GM18909 (cell line): ENCODE data around the gene CAPN12.

ENCODE experiments used
- ATAC-seq: cut with Tn5 transposase; IDR thresholded peaks from one replicate; pipeline ENCODE4 v1.9.1; 2021; ENCODE audit warnings: mild to moderate bottlenecking; ENCODE audit not compliant: unreplicated experiment, poor library complexity

CAPN12 gene

GRCh38 chr19:38684078-38684861 is 60.0 kb downstream of the CAPN12 start:
- ATAC-seq: no peak

- ATAC-seq: no peak
Measured at GRCh38 chr19:38683393-38684077, 60.7 kb downstream of the CAPN12 start.

GRCh38 chr19:38682872-38683392 is 61.3 kb downstream of the CAPN12 start:
- no peak for ATAC-seq

GRCh38 chr19:38682195-38682867 is 61.9 kb downstream of the CAPN12 start:
- no peak for ATAC-seq
